ENCODE data around the gene MYCBP2.
A peak's percentile ranks its signal among the peaks of the same experiment; 100 is the strongest.

MYCBP2 gene

DNA sequence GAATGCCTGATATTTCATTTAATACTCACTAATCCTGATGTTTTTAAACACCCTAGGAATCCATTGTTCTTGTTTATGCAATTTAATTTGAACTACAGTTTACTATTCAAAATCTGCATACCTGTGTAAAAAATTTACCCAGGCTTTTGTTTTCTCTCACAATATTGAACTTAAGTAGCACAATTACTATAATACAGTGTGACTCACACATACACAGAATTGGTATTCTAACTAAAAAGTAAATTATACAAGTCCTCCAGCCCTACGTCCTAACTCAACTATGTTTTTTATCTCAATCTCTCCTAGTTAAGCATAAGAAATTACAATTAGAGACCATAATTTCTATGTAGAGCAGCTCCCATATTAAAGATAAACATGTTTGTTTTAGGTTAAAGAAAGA lies 41.8 kb downstream of the MYCBP2 start (continued):
- no peak for TF ChIP-seq ZBTB6 (tag by site-specific recombination; IDR thresholded peaks at IDR 0.05)
- TF ChIP-seq ZNF248 (tag by site-specific recombination; IDR thresholded peaks at IDR 0.05), result no peak
- no peak for TF ChIP-seq ZNF184 (tag by site-specific recombination; IDR thresholded peaks at IDR 0.05)

- Histone ChIP-seq H3K27ac (ENCODE audit: extremely low read depth, low read depth, low read length) (no peak overlapping the region), H3K4me1 (ENCODE audit: control insufficient read depth, insufficient read depth, low read length) (no peaks in the 10 kb centered on the region), H3K4me3 (ENCODE audit: low read depth, low read length) (no peak overlapping the region), H3K9me3 (ENCODE audit: control insufficient read depth, insufficient read depth, low read depth, low read length) (no peaks in the 10 kb centered on the region), H3K36me3 (ENCODE audit: control insufficient read depth in 2 of 2, insufficient read depth in 1 of 2, low read length in 2 of 2) (peaks cover 0 to 40% of the 10 kb centered on the region in 2 experiments; a peak in 1 of 3 replicates)
- POLR2A ChIA-PET, result no interaction called here
- CTCF ChIA-PET, result no interaction called here
- no peak for TF ChIP-seq FEZF1 (tag by site-specific recombination; IDR thresholded peaks at IDR 0.05)
- TF ChIP-seq PRDM2 (tag by site-specific recombination; IDR thresholded peaks at IDR 0.05; ENCODE audit: borderline replicate concordance), result no peak
- no peak for TF ChIP-seq ZNF423 (tag by site-specific recombination; IDR thresholded peaks at IDR 0.05)
- no peak for TF ChIP-seq ZNF223 (tag by site-specific recombination; IDR thresholded peaks at IDR 0.05)
These were observed 52.8 kb downstream of the MYCBP2 start for GRCh38 chr13:77274126-77274525.

DNA sequence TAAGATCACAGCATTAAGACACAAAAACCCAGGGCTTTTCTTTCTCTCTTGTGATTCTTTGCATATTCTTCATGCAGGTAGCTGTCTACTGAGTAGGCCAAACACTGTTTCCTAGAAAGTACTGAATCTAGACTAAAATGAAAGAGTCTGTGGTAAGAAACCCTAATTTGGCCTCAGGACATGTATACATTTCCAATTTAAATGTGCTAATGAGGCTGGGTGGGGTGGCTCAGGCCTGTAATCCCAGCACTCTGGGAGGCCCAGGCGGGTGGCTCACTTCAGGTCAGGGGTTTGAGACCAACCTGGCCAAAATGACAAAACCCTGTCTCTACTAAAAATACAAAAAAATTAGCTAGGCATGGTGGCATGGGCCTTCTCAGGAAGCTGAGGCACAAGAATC lies 57.8 kb downstream of the MYCBP2 start:
- POLR2A ChIA-PET, result no interaction called here
- peaks cover 0 to 50% of the 10 kb centered on the region in 2 experiments; a peak in 1 of 3 replicates for H3K36me3 ChIP-seq (ENCODE audit: control insufficient read depth in 2 of 2, insufficient read depth in 1 of 2, low read length in 2 of 2)
- no peak overlapping the region for H3K27ac ChIP-seq (ENCODE audit: extremely low read depth, low read depth, low read length)
- no peaks in the 10 kb centered on the region for H3K9me3 ChIP-seq (ENCODE audit: control insufficient read depth, insufficient read depth, low read depth, low read length)
- CTCF ChIA-PET, result no interaction called here
- no peaks in the 10 kb centered on the region for H3K4me1 ChIP-seq (ENCODE audit: control insufficient read depth, insufficient read depth, low read length)
- TF ChIP-seq KLF16 (tag by site-specific recombination; IDR thresholded peaks at IDR 0.05), result no peak
- 0 out of 2 replicates have a peak, but pooled peaks have one; percentile 7 for TF ChIP-seq GLIS1 (tag by site-specific recombination; IDR thresholded peaks at IDR 0.05)
- H3K4me3 ChIP-seq (ENCODE audit: low read depth, low read length), result no peak overlapping the region

- POLR2A ChIA-PET, result no interaction called here
- CTCF ChIA-PET, result no interaction called here
- peaks cover 0 to 37% of the 10 kb centered on the region in 2 experiments; a peak in 1 of 3 replicates for H3K36me3 ChIP-seq (ENCODE audit: control insufficient read depth in 2 of 2, insufficient read depth in 1 of 2, low read length in 2 of 2)
- H3K27ac ChIP-seq (ENCODE audit: extremely low read depth, low read depth, low read length), result no peak overlapping the region
- H3K4me3 ChIP-seq (ENCODE audit: low read depth, low read length), result no peak overlapping the region
- TF ChIP-seq ZNF248 (tag by site-specific recombination; IDR thresholded peaks at IDR 0.05), result no peak
- TF ChIP-seq, protein P1, sequence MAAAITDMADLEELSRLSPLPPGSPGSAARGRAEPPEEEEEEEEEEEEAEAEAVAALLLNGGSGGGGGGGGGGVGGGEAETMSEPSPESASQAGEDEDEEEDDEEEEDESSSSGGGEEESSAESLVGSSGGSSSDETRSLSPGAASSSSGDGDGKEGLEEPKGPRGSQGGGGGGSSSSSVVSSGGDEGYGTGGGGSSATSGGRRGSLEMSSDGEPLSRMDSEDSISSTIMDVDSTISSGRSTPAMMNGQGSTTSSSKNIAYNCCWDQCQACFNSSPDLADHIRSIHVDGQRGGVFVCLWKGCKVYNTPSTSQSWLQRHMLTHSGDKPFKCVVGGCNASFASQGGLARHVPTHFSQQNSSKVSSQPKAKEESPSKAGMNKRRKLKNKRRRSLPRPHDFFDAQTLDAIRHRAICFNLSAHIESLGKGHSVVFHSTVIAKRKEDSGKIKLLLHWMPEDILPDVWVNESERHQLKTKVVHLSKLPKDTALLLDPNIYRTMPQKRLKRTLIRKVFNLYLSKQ (tag by site-specific recombination; IDR thresholded peaks at IDR 0.05; ENCODE audit: borderline replicate concordance), result no peak
- no peak for TF ChIP-seq GLIS2 (tag by site-specific recombination; IDR thresholded peaks at IDR 0.05)
- TF ChIP-seq BCL11A (tag by site-specific recombination; IDR thresholded peaks at IDR 0.05; ENCODE audit: low read depth), result no peak
- no peak for TF ChIP-seq ZNF426 (tag by site-specific recombination; IDR thresholded peaks at IDR 0.05)
- no peak for TF ChIP-seq ZNF585B (tag by site-specific recombination; IDR thresholded peaks at IDR 0.05)
- no peak for TF ChIP-seq ZNF664 (tag by site-specific recombination; IDR thresholded peaks at IDR 0.05)
- TF ChIP-seq ZNF266 (tag by site-specific recombination; IDR thresholded peaks at IDR 0.05; ENCODE audit: low read depth), result no peak
- TF ChIP-seq ZNF529 (tag by site-specific recombination; IDR thresholded peaks at IDR 0.05; ENCODE audit: insufficient replicate concordance), result no peak
- no peak for TF ChIP-seq ZNF184 (tag by site-specific recombination; IDR thresholded peaks at IDR 0.05)
- no peak for TF ChIP-seq ZNF37A (tag by site-specific recombination; IDR thresholded peaks at IDR 0.05)
- TF ChIP-seq IKZF3 (tag by site-specific recombination; IDR thresholded peaks at IDR 0.05), result no peak
- no peak for TF ChIP-seq GLIS1 (tag by site-specific recombination; IDR thresholded peaks at IDR 0.05)
- TF ChIP-seq ZNF600 (tag by site-specific recombination; IDR thresholded peaks at IDR 0.05), result no peak
- H3K4me1 ChIP-seq (ENCODE audit: control insufficient read depth, insufficient read depth, low read length), result no peaks in the 10 kb centered on the region
- no peaks in the 10 kb centered on the region for H3K9me3 ChIP-seq (ENCODE audit: control insufficient read depth, insufficient read depth, low read depth, low read length)
These were observed 59.5 kb downstream of the MYCBP2 start for GRCh38 chr13:77267362-77267761.

Data from HEK293 (cell line).